Natural killer cell (primary cell): ENCODE results near the gene MYH10. TPM values are rescaled to one million over a fixed set of nuclear protein-coding genes. Genes with fewer than 3 reads are reported as not detected.

ENCODE experiments used
- ATAC-seq, 3 donors: fragments of 150-1000 bp in 2 of 3; fragments of 200-7000 bp in 1 of 3; cut with Tn5 transposase; 1 replicate in 1 of 3; 2 replicates in 2 of 3; pipeline ENCODE4 v1.10.0; 2021; ENCODE audit warnings: mild to moderate bottlenecking in 2 of 3, moderate library complexity in 2 of 3
- DNase-seq, 2 donors: peaks; one replicate each; pipeline versions ENCODE4 v3.0.0 to v3.0.0-alpha.2; 2013 to 2021; ENCODE audit warnings: mixed read lengths in 1 of 2
- H3K27ac ChIP-seq: one replicate; pipeline ENCODE4 v1.5.1; 2013; ENCODE audit warnings: mild to moderate bottlenecking, low read length
- H3K27me3 ChIP-seq: one replicate; pipeline ENCODE4 v1.6.1; 2013; ENCODE audit warnings: low read length; ENCODE audit not compliant: control insufficient read depth, insufficient read depth
- H3K36me3 ChIP-seq: one replicate; pipeline ENCODE4 v1.6.1; 2013; ENCODE audit warnings: low read length; ENCODE audit not compliant: control insufficient read depth, insufficient read depth
- H3K4me1 ChIP-seq: one replicate; pipeline ENCODE4 v1.6.1; 2013; ENCODE audit warnings: low read length; ENCODE audit not compliant: control insufficient read depth, insufficient read depth
- H3K4me3 ChIP-seq: one replicate; pipeline ENCODE4 v1.5.1; 2013; ENCODE audit warnings: low read length
- H3K9me3 ChIP-seq: one replicate; pipeline ENCODE4 v1.6.1; 2013; ENCODE audit warnings: low read length; ENCODE audit not compliant: control insufficient read depth, insufficient read depth
- H3K27ac Mint-ChIP-seq, 2 donors: one replicate each; pipeline ENCODE4 v1.8.0; 2022; ENCODE audit warnings: mild to moderate bottlenecking in 2 of 2, mixed read lengths in 2 of 2, moderate library complexity in 1 of 2
- H3K27me3 Mint-ChIP-seq, 2 donors: one replicate each; pipeline ENCODE4 v1.8.0; 2022; ENCODE audit warnings: low read depth in 2 of 2, mixed read lengths in 2 of 2
- H3K36me3 Mint-ChIP-seq: one replicate; pipeline ENCODE4 v1.8.0; 2022; ENCODE audit warnings: mixed read lengths
- H3K4me1 Mint-ChIP-seq, 2 donors: one replicate each; pipeline ENCODE4 v1.8.0; 2022; ENCODE audit warnings: mixed read lengths in 2 of 2
- H3K4me3 Mint-ChIP-seq: one replicate; pipeline ENCODE4 v1.8.0; 2022; ENCODE audit warnings: mild to moderate bottlenecking, moderate library complexity, mixed read lengths
- H3K9me3 Mint-ChIP-seq, 2 donors: one replicate each; pipeline ENCODE4 v1.8.0; 2022; ENCODE audit warnings: mixed read lengths in 2 of 2
- CTCF ChIP-seq: fragments of 200-600 bp; IDR thresholded peaks from one replicate; pipeline ENCODE4 v1.8.0; 2022; ENCODE audit warnings: antibody characterized with exemption
- WGBS: methylation state at CpG from one replicate; pipeline ENCODE4 v1.1.7; 2013; ENCODE audit warnings: missing lambda C conversion rate; ENCODE audit not compliant: insufficient coverage; 5-methylcytosine and 5-hydroxymethylcytosine counted together
- intact Hi-C: fragments of 100-400 bp; cut with micrococcal nuclease; formaldehyde crosslinking; loops from one replicate; pipeline ENCODE4 v1.14.2; 2022
- total RNA-seq, 4 donors: library from RNA; stranded (reverse); fragments of 120-200 nt in 1 of 4; gene quantifications; one replicate each; pipeline versions ENCODE4 v1.2.3 to v1.2.4, GENCODE V29; 2013 to 2022

Gene MYH10
- total RNA-seq, 3 donors from 2014 or later (not counting 1 experiment from before 2014, with no cell fraction given): 0.28 to 1.5 (median 1.0) TPM

GRCh38 chr17:8500609-8501008, 129.9 kb downstream of the MYH10 start:
- no peak for ATAC-seq
- H3K36me3 ChIP-seq: no peaks in the 10 kb centered on the region
- no peak overlapping the region for H3K4me3 Mint-ChIP-seq
- H3K9me3 ChIP-seq: no peaks in the 10 kb centered on the region
- no peaks in the 10 kb centered on the region for H3K36me3 Mint-ChIP-seq
- no peak overlapping the region for H3K27ac ChIP-seq
- intact Hi-C loops: no loop called here
- peaks cover 0 to 4% of the 10 kb centered on the region in 2 donors for H3K27me3 Mint-ChIP-seq
- H3K27me3 ChIP-seq: no peaks in the 10 kb centered on the region
- H3K4me1 Mint-ChIP-seq: no peaks in the 10 kb centered on the region
- no peak for DNase-seq
- WGBS: 95% methylated on average over 7 of the region's 8 CpGs
- no peak overlapping the region for H3K4me3 ChIP-seq
- H3K9me3 Mint-ChIP-seq: no peaks in the 10 kb centered on the region
- TF ChIP-seq CTCF: no peak
- no peak overlapping the region for H3K27ac Mint-ChIP-seq
- no peaks in the 10 kb centered on the region for H3K4me1 ChIP-seq

- intact Hi-C loops: no loop called here
- H3K36me3 ChIP-seq: no peaks in the 10 kb centered on the region
- no peaks in the 10 kb centered on the region for H3K36me3 Mint-ChIP-seq
- H3K4me1 ChIP-seq: no peaks in the 10 kb centered on the region
- H3K9me3 Mint-ChIP-seq: no peaks in the 10 kb centered on the region
- H3K27me3 Mint-ChIP-seq: peaks cover 0 to 4% of the 10 kb centered on the region in 2 donors
- DNase-seq: no peak
- H3K9me3 ChIP-seq: no peaks in the 10 kb centered on the region
- H3K27ac Mint-ChIP-seq: no peak overlapping the region
- no peaks in the 10 kb centered on the region for H3K27me3 ChIP-seq
- H3K4me3 ChIP-seq: no peak overlapping the region
- no peak overlapping the region for H3K4me3 Mint-ChIP-seq
- H3K4me1 Mint-ChIP-seq: no peaks in the 10 kb centered on the region
- no peak for TF ChIP-seq CTCF
- no peak for ATAC-seq
- 83% methylated on average over 5 of the region's 5 CpGs for WGBS
- no peak overlapping the region for H3K27ac ChIP-seq
These were observed 130.9 kb downstream of the MYH10 start for GRCh38 chr17:8499614-8500013.

GRCh38 chr17:8499171-8499570, 131.4 kb downstream of the MYH10 start:
- Mint-ChIP-seq H3K4me1 (no peaks in the 10 kb centered on the region), H3K27ac (no peak overlapping the region), H3K9me3 (no peaks in the 10 kb centered on the region), H3K36me3 (no peaks in the 10 kb centered on the region), H3K27me3 (peaks cover 0 to 2% of the 10 kb centered on the region in 2 donors), H3K4me3 (no peak overlapping the region)
- no peaks in the 10 kb centered on the region for H3K4me1 ChIP-seq
- no peaks in the 10 kb centered on the region for H3K36me3 ChIP-seq
- H3K4me3 ChIP-seq: no peak overlapping the region
- H3K27ac ChIP-seq: no peak overlapping the region
- TF ChIP-seq CTCF: no peak
- DNase-seq (no peak), ATAC-seq (no peak)
- no peaks in the 10 kb centered on the region for H3K9me3 ChIP-seq
- intact Hi-C loops: no loop called here
- 95% methylated on average over 9 of the region's 9 CpGs for WGBS
- H3K27me3 ChIP-seq: no peaks in the 10 kb centered on the region

GRCh38 chr17:8496081-8496480, 134.4 kb downstream of the MYH10 start:
- ATAC-seq (no peak), DNase-seq (no peak)
- TF ChIP-seq CTCF: no peak
- Mint-ChIP-seq H3K27me3 (no peaks in the 10 kb centered on the region), H3K36me3 (no peaks in the 10 kb centered on the region), H3K4me3 (no peak overlapping the region), H3K27ac (no peak overlapping the region), H3K4me1 (no peaks in the 10 kb centered on the region), H3K9me3 (no peaks in the 10 kb centered on the region)
- H3K9me3 ChIP-seq: no peaks in the 10 kb centered on the region
- H3K36me3 ChIP-seq: no peaks in the 10 kb centered on the region
- H3K27me3 ChIP-seq: no peaks in the 10 kb centered on the region
- no peaks in the 10 kb centered on the region for H3K4me1 ChIP-seq
- intact Hi-C loops: no loop called here
- H3K4me3 ChIP-seq: no peak overlapping the region
- 88% methylated on average over 12 of the region's 13 CpGs for WGBS
- H3K27ac ChIP-seq: no peak overlapping the region
